ENCODE results near the gene NCR2.

- TF ChIP-seq CTCF (conservative IDR thresholded peaks at IDR 0.05; ENCODE audit: low read depth, low read length), result no peak
- TF ChIP-seq EZH2 (IDR thresholded peaks at IDR 0.05; ENCODE audit: borderline replicate concordance, low read depth, low read length, poor library complexity, severe bottlenecking), result no peak
Observed at GRCh38 chr6:41359617-41360313, 24.4 kb downstream of the NCR2 start.

All from A673 (cell line).